Fibroblast of lung (primary cell): ENCODE measurements around the gene COL4A3.

Source experiments
- CTCF ChIP-seq, 2 donors: IDR thresholded peaks in 1 of 2; conservative IDR thresholded peaks in 1 of 2; 1 replicate in 1 of 2; 2 replicates in 1 of 2; pipeline ENCODE4 v1.5.1; 2011 to 2012; ENCODE audit warnings: low read length in 2 of 2, control low read depth in 1 of 2, inconsistent platforms in 1 of 2, low read depth in 1 of 2, mild to moderate bottlenecking in 1 of 2
- EZH2 ChIP-seq: IDR thresholded peaks from 2 replicates; pipeline ENCODE4 v1.5.1; 2012; ENCODE audit warnings: low read length, control low read depth, mild to moderate bottlenecking; ENCODE audit errors: missing control alignments

- TF ChIP-seq CTCF (conservative IDR thresholded peaks at IDR 0.05 in 1 of 2, IDR thresholded peaks at IDR 0.05 in 1 of 2; ENCODE audit: low read depth in 1 of 2, low read length in 2 of 2): no peak
- TF ChIP-seq EZH2: no peak
Measured at GRCh38 chr2:227363756-227364155, 199.3 kb downstream of the COL4A3 start.
